ENCODE results near the gene DMAC1.

DMAC1 gene

GRCh38 chr9:7844242-7844641, 44.7 kb upstream of the DMAC1 start:
- Histone ChIP-seq H3K36me3 (ENCODE audit: insufficient read depth, low read length) (no peaks in the 10 kb centered on the region), H3K9ac (ENCODE audit: low read length) (no peak overlapping the region), H3F3A (ENCODE audit: insufficient read depth, low read length) (no peaks in the 10 kb centered on the region), H3K9me3 (ENCODE audit: low read length) (no peaks in the 10 kb centered on the region), H3K9me2 (ENCODE audit: low read depth, low read length) (no peaks in the 10 kb centered on the region), H3K79me2 (ENCODE audit: insufficient read depth, low read length) (no peaks in the 10 kb centered on the region), H3K27ac (ENCODE audit: low read depth, low read length, poor library complexity, severe bottlenecking) (no peak overlapping the region), H3K4me2 (ENCODE audit: low read length) (no peak overlapping the region), H4K20me1 (ENCODE audit: insufficient read depth, low read length) (no peaks in the 10 kb centered on the region), H3K27me3 (ENCODE audit: insufficient read depth, low read length) (no peaks in the 10 kb centered on the region), H3K4me1 (ENCODE audit: insufficient read depth, low read length, severe bottlenecking) (no peaks in the 10 kb centered on the region), H3K4me3 (ENCODE audit: low read depth, low read length, poor library complexity, severe bottlenecking) (no peak overlapping the region), H2AFZ (ENCODE audit: low read length) (no peak overlapping the region)
- TF ChIP-seq EZH2 (IDR thresholded peaks at IDR 0.05; ENCODE audit: borderline replicate concordance, low read length), result no peak
- TF ChIP-seq, protein P1, sequence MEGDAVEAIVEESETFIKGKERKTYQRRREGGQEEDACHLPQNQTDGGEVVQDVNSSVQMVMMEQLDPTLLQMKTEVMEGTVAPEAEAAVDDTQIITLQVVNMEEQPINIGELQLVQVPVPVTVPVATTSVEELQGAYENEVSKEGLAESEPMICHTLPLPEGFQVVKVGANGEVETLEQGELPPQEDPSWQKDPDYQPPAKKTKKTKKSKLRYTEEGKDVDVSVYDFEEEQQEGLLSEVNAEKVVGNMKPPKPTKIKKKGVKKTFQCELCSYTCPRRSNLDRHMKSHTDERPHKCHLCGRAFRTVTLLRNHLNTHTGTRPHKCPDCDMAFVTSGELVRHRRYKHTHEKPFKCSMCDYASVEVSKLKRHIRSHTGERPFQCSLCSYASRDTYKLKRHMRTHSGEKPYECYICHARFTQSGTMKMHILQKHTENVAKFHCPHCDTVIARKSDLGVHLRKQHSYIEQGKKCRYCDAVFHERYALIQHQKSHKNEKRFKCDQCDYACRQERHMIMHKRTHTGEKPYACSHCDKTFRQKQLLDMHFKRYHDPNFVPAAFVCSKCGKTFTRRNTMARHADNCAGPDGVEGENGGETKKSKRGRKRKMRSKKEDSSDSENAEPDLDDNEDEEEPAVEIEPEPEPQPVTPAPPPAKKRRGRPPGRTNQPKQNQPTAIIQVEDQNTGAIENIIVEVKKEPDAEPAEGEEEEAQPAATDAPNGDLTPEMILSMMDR (IDR thresholded peaks at IDR 0.05; ENCODE audit: low read length), result peak; percentile 68

DNA sequence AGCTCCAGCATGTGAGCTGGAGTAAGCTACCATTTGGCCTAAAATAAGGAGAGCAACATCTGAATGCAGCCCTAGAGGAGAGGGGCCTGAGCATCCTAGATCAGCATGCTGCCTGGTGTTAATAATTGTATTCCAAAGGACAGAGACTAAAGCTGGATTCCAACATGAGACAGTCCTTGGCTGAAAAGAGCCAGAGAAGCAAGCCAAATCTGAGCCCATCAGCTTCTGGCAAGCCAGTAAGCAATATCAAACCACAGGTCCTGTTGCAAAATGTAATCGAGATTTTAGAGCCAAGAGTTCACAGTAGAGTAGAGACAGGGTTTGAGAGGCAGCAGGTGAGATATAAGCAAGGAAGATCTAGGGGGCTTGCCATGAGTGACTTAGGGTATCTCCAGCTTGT, 42.3 kb upstream of the DMAC1 start:
- Histone ChIP-seq H3K79me2 (ENCODE audit: insufficient read depth, low read length) (no peaks in the 10 kb centered on the region), H3K27me3 (ENCODE audit: insufficient read depth, low read length) (no peaks in the 10 kb centered on the region), H3K36me3 (ENCODE audit: insufficient read depth, low read length) (no peaks in the 10 kb centered on the region), H3K9me3 (ENCODE audit: low read length) (no peaks in the 10 kb centered on the region), H3K9me2 (ENCODE audit: low read depth, low read length) (no peaks in the 10 kb centered on the region), H3K4me3 (ENCODE audit: low read depth, low read length, poor library complexity, severe bottlenecking) (no peak overlapping the region), H3K4me1 (ENCODE audit: insufficient read depth, low read length, severe bottlenecking) (no peaks in the 10 kb centered on the region), H4K20me1 (ENCODE audit: insufficient read depth, low read length) (no peaks in the 10 kb centered on the region), H3K4me2 (ENCODE audit: low read length) (no peak overlapping the region), H3F3A (ENCODE audit: insufficient read depth, low read length) (no peaks in the 10 kb centered on the region), H3K27ac (ENCODE audit: low read depth, low read length, poor library complexity, severe bottlenecking) (no peak overlapping the region), H3K9ac (ENCODE audit: low read length) (no peak overlapping the region), H2AFZ (ENCODE audit: low read length) (no peak overlapping the region)
- TF ChIP-seq, protein P1 (IDR thresholded peaks at IDR 0.05; ENCODE audit: low read length), result no peak
- TF ChIP-seq EZH2 (IDR thresholded peaks at IDR 0.05; ENCODE audit: borderline replicate concordance, low read length), result no peak

GRCh38 chr9:7834531-7834930, 35.0 kb upstream of the DMAC1 start:
- H3K27ac ChIP-seq (ENCODE audit: low read depth, low read length, poor library complexity, severe bottlenecking), result no peak overlapping the region
- H3K4me3 ChIP-seq (ENCODE audit: low read depth, low read length, poor library complexity, severe bottlenecking), result no peak overlapping the region
- H4K20me1 ChIP-seq (ENCODE audit: insufficient read depth, low read length), result no peaks in the 10 kb centered on the region
- no peak overlapping the region for H3K9ac ChIP-seq (ENCODE audit: low read length)
- H3K9me3 ChIP-seq (ENCODE audit: low read length), result no peaks in the 10 kb centered on the region
- H2AFZ ChIP-seq (ENCODE audit: low read length), result no peak overlapping the region
- H3K36me3 ChIP-seq (ENCODE audit: insufficient read depth, low read length), result no peaks in the 10 kb centered on the region; the same call in 1 of the 2 replicates
- H3K27me3 ChIP-seq (ENCODE audit: insufficient read depth, low read length), result no peaks in the 10 kb centered on the region
- H3F3A ChIP-seq (ENCODE audit: insufficient read depth, low read length), result no peaks in the 10 kb centered on the region
- TF ChIP-seq, protein P1 (IDR thresholded peaks at IDR 0.05; ENCODE audit: low read length), result no peak
- no peak for TF ChIP-seq EZH2 (IDR thresholded peaks at IDR 0.05; ENCODE audit: borderline replicate concordance, low read length)
- no peaks in the 10 kb centered on the region for H3K9me2 ChIP-seq (ENCODE audit: low read depth, low read length)
- no peak overlapping the region for H3K4me2 ChIP-seq (ENCODE audit: low read length)
- no peaks in the 10 kb centered on the region for H3K79me2 ChIP-seq (ENCODE audit: insufficient read depth, low read length)
- no peaks in the 10 kb centered on the region for H3K4me1 ChIP-seq (ENCODE audit: insufficient read depth, low read length, severe bottlenecking)

All from OCI-LY1 (cell line).